Measurements from ENCODE around the gene PHF21A. TPM values are rescaled to one million over a fixed set of nuclear protein-coding genes. Genes with fewer than 3 reads are reported as not detected.

Gene PHF21A
- total and polyA plus RNA-seq, 2 experiments from 2014 or later: 24.6 to 30.4 TPM

DNA sequence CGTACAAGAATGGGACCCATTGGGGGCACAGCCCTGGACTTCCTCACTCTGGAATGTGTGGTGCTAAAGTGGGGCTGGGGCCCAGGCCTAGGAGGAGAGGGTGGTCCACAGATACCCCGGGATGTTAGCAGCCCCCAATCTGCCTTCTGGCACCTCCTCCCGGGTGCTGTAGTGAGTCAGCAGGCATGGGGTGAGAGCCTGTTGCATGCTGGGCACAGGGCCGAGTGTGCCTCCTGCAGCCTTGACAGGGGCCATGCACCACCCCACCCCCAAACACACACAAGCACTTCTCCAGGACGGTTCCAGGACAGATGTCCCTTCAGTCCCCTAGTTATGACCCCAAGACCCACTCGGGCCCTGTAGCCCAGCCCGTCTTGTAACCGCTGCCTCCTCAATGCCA is 23.5 kb upstream of the PHF21A start:
- TF ChIP-seq EZH2phosphoT487 (IDR thresholded peaks at IDR 0.05; ENCODE audit: low read depth, severe bottlenecking, unreplicated experiment): no peak
- TF ChIP-seq, protein P1, sequence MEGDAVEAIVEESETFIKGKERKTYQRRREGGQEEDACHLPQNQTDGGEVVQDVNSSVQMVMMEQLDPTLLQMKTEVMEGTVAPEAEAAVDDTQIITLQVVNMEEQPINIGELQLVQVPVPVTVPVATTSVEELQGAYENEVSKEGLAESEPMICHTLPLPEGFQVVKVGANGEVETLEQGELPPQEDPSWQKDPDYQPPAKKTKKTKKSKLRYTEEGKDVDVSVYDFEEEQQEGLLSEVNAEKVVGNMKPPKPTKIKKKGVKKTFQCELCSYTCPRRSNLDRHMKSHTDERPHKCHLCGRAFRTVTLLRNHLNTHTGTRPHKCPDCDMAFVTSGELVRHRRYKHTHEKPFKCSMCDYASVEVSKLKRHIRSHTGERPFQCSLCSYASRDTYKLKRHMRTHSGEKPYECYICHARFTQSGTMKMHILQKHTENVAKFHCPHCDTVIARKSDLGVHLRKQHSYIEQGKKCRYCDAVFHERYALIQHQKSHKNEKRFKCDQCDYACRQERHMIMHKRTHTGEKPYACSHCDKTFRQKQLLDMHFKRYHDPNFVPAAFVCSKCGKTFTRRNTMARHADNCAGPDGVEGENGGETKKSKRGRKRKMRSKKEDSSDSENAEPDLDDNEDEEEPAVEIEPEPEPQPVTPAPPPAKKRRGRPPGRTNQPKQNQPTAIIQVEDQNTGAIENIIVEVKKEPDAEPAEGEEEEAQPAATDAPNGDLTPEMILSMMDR (IDR thresholded peaks at IDR 0.05; ENCODE audit: poor library complexity): no peak
- no peak for TF ChIP-seq EZH2 (IDR thresholded peaks at IDR 0.05; ENCODE audit: borderline replicate concordance)
- Histone ChIP-seq H3K9me2 (replicated peaks; ENCODE audit: insufficient read depth) (no peaks in the 10 kb centered on the region), H2AFZ (no peak overlapping the region), H3K4me1 (ENCODE audit: insufficient read depth) (no peaks in the 10 kb centered on the region), H3K36me3 (replicated peaks; ENCODE audit: insufficient read depth, low read depth) (no peaks in the 10 kb centered on the region), H3K4me2 (no peak overlapping the region), H3K4me3 (no peak overlapping the region), H3K79me2 (no peaks in the 10 kb centered on the region), H3K27ac (no peak overlapping the region), H3K9me3 (ENCODE audit: low read depth) (no peaks in the 10 kb centered on the region), H3K27me3 (peaks cover 21% of the 10 kb centered on the region), H4K20me1 (ENCODE audit: insufficient read depth, poor library complexity, severe bottlenecking) (no peaks in the 10 kb centered on the region)
- WGBS (ENCODE audit: low lambda C conversion rate, missing lambda C conversion rate): 86% methylated on average over 8 of the region's 8 CpGs
- DNase-seq (ENCODE audit: low spot score): no peak

DNA sequence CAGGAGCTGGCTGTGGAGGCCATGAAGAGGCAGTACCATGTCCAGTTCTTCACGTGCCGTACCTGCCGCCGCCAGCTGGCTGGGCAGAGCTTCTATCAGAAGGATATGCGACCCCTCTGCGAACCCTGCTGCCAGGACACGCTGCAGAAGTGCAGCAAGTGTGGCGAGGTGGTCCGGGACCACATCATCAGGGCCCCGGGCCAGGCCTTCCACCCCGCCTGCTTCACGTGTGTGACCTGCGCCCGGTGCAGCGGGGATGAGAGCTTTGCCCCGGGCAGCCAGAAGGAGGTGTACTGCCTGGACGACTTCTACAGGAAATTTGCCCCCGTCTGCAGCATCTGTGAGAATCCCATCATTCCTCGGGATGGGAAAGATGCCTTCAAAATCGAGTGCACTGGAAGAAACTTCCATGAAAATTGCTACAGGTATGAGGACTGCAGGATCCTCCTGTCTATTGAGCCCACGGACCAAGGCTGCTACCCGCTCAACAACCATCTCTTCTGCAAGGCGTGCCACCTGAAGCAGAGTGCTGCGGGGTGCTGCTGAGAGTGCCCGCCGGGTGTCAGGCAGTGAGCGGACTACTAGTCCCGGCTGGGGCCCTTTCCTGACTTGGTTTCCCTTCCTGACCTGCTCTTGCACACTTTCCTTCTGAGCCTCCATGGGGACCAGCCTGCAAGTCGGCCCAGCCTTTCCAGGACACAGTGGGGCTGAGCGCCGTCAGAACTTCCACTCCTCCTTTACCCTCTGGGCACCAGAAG is 22.0 kb upstream of the PHF21A start:
- no peaks in the 10 kb centered on the region for H3K4me1 ChIP-seq (ENCODE audit: insufficient read depth)
- H4K20me1 ChIP-seq (ENCODE audit: insufficient read depth, poor library complexity, severe bottlenecking): no peaks in the 10 kb centered on the region
- peaks cover 8% of the 10 kb centered on the region for H3K27me3 ChIP-seq
- 91% methylated on average over 28 of the region's 31 CpGs for WGBS (ENCODE audit: low lambda C conversion rate, missing lambda C conversion rate)
- H3K27ac ChIP-seq: no peak overlapping the region
- H3K9me2 ChIP-seq (replicated peaks; ENCODE audit: insufficient read depth): no peaks in the 10 kb centered on the region
- no peak overlapping the region for H2AFZ ChIP-seq
- H3K4me3 ChIP-seq: no peak overlapping the region
- H3K36me3 ChIP-seq (replicated peaks; ENCODE audit: insufficient read depth, low read depth): no peaks in the 10 kb centered on the region
- H3K9me3 ChIP-seq (ENCODE audit: low read depth): no peaks in the 10 kb centered on the region
- no peak overlapping the region for H3K4me2 ChIP-seq
- H3K79me2 ChIP-seq: no peaks in the 10 kb centered on the region
- DNase-seq (ENCODE audit: low spot score): no peak
- no peak for TF ChIP-seq EZH2phosphoT487 (IDR thresholded peaks at IDR 0.05; ENCODE audit: low read depth, severe bottlenecking, unreplicated experiment)

DNA sequence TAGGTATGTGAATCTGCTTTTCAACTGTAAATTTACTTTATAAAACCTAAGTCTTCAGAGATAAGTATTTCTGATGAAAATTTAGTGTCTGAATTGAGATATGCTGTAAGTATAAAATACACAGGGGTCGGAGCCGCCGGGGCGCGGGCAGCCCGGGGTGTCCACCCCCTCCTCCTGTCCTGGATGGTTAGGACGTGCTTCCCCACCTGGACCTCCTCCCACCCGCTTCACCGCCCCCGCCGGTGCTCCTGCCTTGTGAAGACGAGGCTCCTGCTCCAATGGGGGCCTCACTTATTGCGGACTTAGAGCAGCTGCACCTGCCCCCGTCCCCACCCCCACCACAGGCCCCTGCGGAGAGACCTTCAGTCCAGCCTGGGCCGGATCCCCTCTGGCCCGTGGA is 21.3 kb upstream of the PHF21A start:
- Histone ChIP-seq H3K9me3 (ENCODE audit: low read depth) (no peaks in the 10 kb centered on the region), H3K4me1 (ENCODE audit: insufficient read depth) (no peaks in the 10 kb centered on the region), H3K79me2 (no peaks in the 10 kb centered on the region), H2AFZ (no peak overlapping the region), H3K4me2 (no peak overlapping the region), H3K27ac (no peak overlapping the region), H3K27me3 (peaks cover 6% of the 10 kb centered on the region), H3K4me3 (no peak overlapping the region), H4K20me1 (ENCODE audit: insufficient read depth, poor library complexity, severe bottlenecking) (no peaks in the 10 kb centered on the region), H3K36me3 (replicated peaks; ENCODE audit: insufficient read depth, low read depth) (no peaks in the 10 kb centered on the region), H3K9me2 (replicated peaks; ENCODE audit: insufficient read depth) (no peaks in the 10 kb centered on the region)
- WGBS (ENCODE audit: low lambda C conversion rate, missing lambda C conversion rate): 87% methylated on average over 14 of the region's 17 CpGs
- no peak for DNase-seq (ENCODE audit: low spot score)
- TF ChIP-seq EZH2 (IDR thresholded peaks at IDR 0.05; ENCODE audit: borderline replicate concordance) (no peak), EZH2phosphoT487 (IDR thresholded peaks at IDR 0.05; ENCODE audit: low read depth, severe bottlenecking, unreplicated experiment) (no peak)
- TF ChIP-seq, protein P1 (IDR thresholded peaks at IDR 0.05; ENCODE audit: poor library complexity): no peak

DNA sequence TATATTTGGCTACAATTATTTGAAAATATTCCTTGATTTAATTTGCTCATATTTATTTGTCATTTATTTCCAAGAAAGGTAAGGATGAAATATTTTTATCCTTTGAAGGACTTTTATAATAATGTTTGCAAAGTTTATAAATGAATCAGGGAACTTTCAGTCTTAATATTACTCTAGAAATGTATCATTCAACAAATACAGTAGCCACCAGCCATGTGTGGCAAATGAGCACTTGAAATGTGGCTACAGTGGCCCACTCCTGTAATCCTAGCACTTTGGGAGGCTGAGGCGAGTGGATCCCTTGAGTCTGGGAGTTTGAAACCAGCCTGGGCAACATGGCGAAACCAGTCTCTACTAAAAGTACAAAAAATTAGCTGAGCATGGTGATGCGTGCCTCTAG is 20.3 kb upstream of the PHF21A start:
- Histone ChIP-seq H3K9me3 (ENCODE audit: low read depth) (no peaks in the 10 kb centered on the region), H3K9me2 (replicated peaks; ENCODE audit: insufficient read depth) (no peaks in the 10 kb centered on the region), H3K36me3 (replicated peaks; ENCODE audit: insufficient read depth, low read depth) (no peaks in the 10 kb centered on the region), H4K20me1 (ENCODE audit: insufficient read depth, poor library complexity, severe bottlenecking) (no peaks in the 10 kb centered on the region), H3K4me3 (no peak overlapping the region), H3K27ac (no peak overlapping the region), H3K4me2 (no peak overlapping the region), H2AFZ (no peak overlapping the region), H3K79me2 (no peaks in the 10 kb centered on the region), H3K4me1 (ENCODE audit: insufficient read depth) (no peaks in the 10 kb centered on the region), H3K27me3 (no peaks in the 10 kb centered on the region)
- 95% methylated on average over 3 of the region's 3 CpGs for WGBS (ENCODE audit: low lambda C conversion rate, missing lambda C conversion rate)
- TF ChIP-seq, protein P1 (IDR thresholded peaks at IDR 0.05; ENCODE audit: poor library complexity): no peak
- TF ChIP-seq EZH2 (IDR thresholded peaks at IDR 0.05; ENCODE audit: borderline replicate concordance) (no peak), EZH2phosphoT487 (IDR thresholded peaks at IDR 0.05; ENCODE audit: low read depth, severe bottlenecking, unreplicated experiment) (no peak)
- DNase-seq (ENCODE audit: low spot score): no peak
